Endothelial cell of umbilical vein (primary cell): ENCODE measurements around the gene USP49. TPM values are rescaled to one million over a fixed set of nuclear protein-coding genes. Genes with fewer than 3 reads are reported as not detected.

Experiments used
- BruUV-seq: library from RNA; stranded (reverse); fragments of 400-500 nt; replicated peaks from 2 replicates; lab custom pipeline; 2021; lab: Mats Ljungman, UMichigan
- CTCF ChIA-PET: fragments of 300-600, 350-600 bp; sonication (Branson Sonifier 250); formaldehyde crosslinking; loops from one replicate; lab custom pipeline; 2021; ENCODE audit warnings: antibody characterized with exemption, inconsistent platforms; lab: Charles Lee
- POLR2A ChIA-PET: fragments of 300-600, 350-600 bp; sonication (Branson Sonifier 250); formaldehyde crosslinking; loops from one replicate; lab custom pipeline; 2021; ENCODE audit warnings: antibody characterized with exemption, inconsistent platforms; lab: Charles Lee
- DNase-seq: peaks from one replicate; pipeline ENCODE4 v3.0.0-alpha.2; 2011; ENCODE audit warnings: low read depth, low spot score
- FAIRE-seq: peaks from 2 replicates; lab custom pipeline; 2011; peaks lifted over from hg19 to GRCh38; lab: Jason Lieb, UNC
- H2AFZ ChIP-seq: 2 replicates; pipeline ENCODE4 v1.6.0; 2012; ENCODE audit warnings: low read depth, low read length, control low read depth, inconsistent platforms
- H3K27ac ChIP-seq: 2 replicates; pipeline ENCODE4 v1.5.1; 2011; ENCODE audit warnings: low read depth, mild to moderate bottlenecking, control low read depth, low read length, moderate library complexity; ENCODE audit not compliant: insufficient read depth
- H3K27me3 ChIP-seq, 2 experiments: 2 replicates each; pipeline versions ENCODE4 v1.6.0 to v1.6.1; 2011; ENCODE audit warnings: low read length in 2 of 2, mixed read lengths in 1 of 2; ENCODE audit not compliant: control insufficient read depth in 2 of 2, insufficient read depth in 2 of 2
- H3K36me3 ChIP-seq, 2 experiments: 2 replicates in 1 of 2; 3 replicates in 1 of 2; pipeline ENCODE4 v1.5.1; 2011; ENCODE audit warnings: low read length in 2 of 2, mild to moderate bottlenecking in 1 of 2, moderate library complexity in 1 of 2; ENCODE audit not compliant: control insufficient read depth in 2 of 2, insufficient read depth in 2 of 2; ENCODE audit errors: extremely low read depth in 1 of 2
- H3K4me1 ChIP-seq: 3 replicates; pipeline ENCODE4 v1.5.1; 2011; ENCODE audit warnings: mild to moderate bottlenecking, low read length; ENCODE audit not compliant: control insufficient read depth, insufficient read depth; ENCODE audit errors: extremely low read depth
- H3K4me2 ChIP-seq: 2 replicates; pipeline ENCODE4 v1.6.1; 2011; ENCODE audit warnings: low read length, control low read depth, mixed read lengths; ENCODE audit not compliant: insufficient read depth
- H3K4me3 ChIP-seq, 3 experiments: fragments of 200-600 bp in 1 of 3; sonication (generic), shearing (Covaris generic) in 1 of 3; replicated peaks in 1 of 3; 2 replicates each; pipeline ENCODE4 v1.5.1; 2011 to 2016; ENCODE audit warnings: control low read depth in 3 of 3, low read length in 3 of 3, mild to moderate bottlenecking in 2 of 3, inconsistent platforms in 1 of 3, low read depth in 1 of 3, moderate library complexity in 1 of 3; ENCODE audit not compliant: insufficient read depth in 1 of 3
- H3K79me2 ChIP-seq: 2 replicates; pipeline ENCODE4 v1.6.0; 2012; ENCODE audit warnings: low read length, inconsistent platforms; ENCODE audit not compliant: control insufficient read depth, insufficient read depth
- H3K9ac ChIP-seq: replicated peaks from 2 replicates; pipeline ENCODE3; 2011; ENCODE audit warnings: low read length, control low read depth; ENCODE audit not compliant: insufficient read depth; ENCODE audit errors: extremely low read depth
- H3K9me1 ChIP-seq: replicated peaks from 3 replicates; pipeline ENCODE4 v1.6.0; 2011; ENCODE audit warnings: mild to moderate bottlenecking, low read length; ENCODE audit not compliant: control insufficient read depth, insufficient read depth; ENCODE audit errors: extremely low read depth
- H3K9me3 ChIP-seq: replicated peaks from 2 replicates; pipeline ENCODE4 v1.5.1; 2012; ENCODE audit warnings: low read length, inconsistent platforms; ENCODE audit not compliant: control insufficient read depth, insufficient read depth
- H4K20me1 ChIP-seq: replicated peaks from 2 replicates; pipeline ENCODE3; 2011; ENCODE audit warnings: mild to moderate bottlenecking, low read length; ENCODE audit not compliant: control insufficient read depth, insufficient read depth; ENCODE audit errors: extremely low read depth
- FOS ChIP-seq: IDR thresholded peaks from 2 replicates; pipeline ENCODE4 v1.6.1; 2011; ENCODE audit warnings: mild to moderate bottlenecking, low read length, moderate library complexity, borderline replicate concordance; ENCODE audit not compliant: insufficient read depth
- GATA2 ChIP-seq: IDR thresholded peaks from 2 replicates; pipeline ENCODE4 v1.7.0; 2011; ENCODE audit warnings: low read depth, mild to moderate bottlenecking, moderate library complexity, mixed read lengths, low read length; ENCODE audit not compliant: insufficient read length, insufficient read depth
- JUN ChIP-seq: IDR thresholded peaks from 2 replicates; pipeline ENCODE4 v1.6.1; 2011; ENCODE audit warnings: borderline replicate concordance, low read depth; ENCODE audit not compliant: insufficient read length, insufficient read depth
- MYC ChIP-seq: IDR thresholded peaks from one replicate; pipeline ENCODE4 v1.6.1; 2011; ENCODE audit warnings: mild to moderate bottlenecking, low read depth, low read length
- POLR2A ChIP-seq: IDR thresholded peaks from 2 replicates; pipeline ENCODE4 v1.6.1; 2012; ENCODE audit warnings: low read depth, mild to moderate bottlenecking, control low read depth, low read length
- dilution Hi-C: fragments of 300-500 bp; cut with MboI; formaldehyde crosslinking; loops from one replicate; pipeline ENCODE4 v1.15.0; 2019; ENCODE audit warnings: low sequenced_read_pairs; ENCODE audit not compliant: extremely low pct_ligation_motif_present
- intact Hi-C: fragments of 100-400 bp; cut with micrococcal nuclease; formaldehyde crosslinking; loops from one replicate; pipeline ENCODE4 v1.10.0; 2022
- polyA plus RNA-seq, 4 experiments: library from polyadenylated mRNA; depleted of rRNA in 3 of 4; stranded (reverse) in 3 of 4; unstranded in 1 of 4; fragments of >200 nt; gene quantifications; 2 replicates each; pipeline versions ENCODE4 v1.2.1 to v1.2.3, GENCODE V29; 2011 to 2012; ENCODE audit warnings: missing spikeins in 1 of 4
- total RNA-seq: library from RNA; stranded (reverse); gene quantifications from 2 replicates; pipeline ENCODE4 v1.2.3, GENCODE V29; 2021
- TF ChIP-seq, protein P1 (sequence below): IDR thresholded peaks from 2 replicates; pipeline ENCODE4 v1.6.1; 2011; ENCODE audit not compliant: insufficient read depth, insufficient read length
- TF ChIP-seq, protein P2 (sequence below), 2 donors: IDR thresholded peaks; 1 replicate in 1 of 2; 2 replicates in 1 of 2; pipeline ENCODE4 v1.5.1; 2011; ENCODE audit warnings: low read length in 2 of 2, mild to moderate bottlenecking in 2 of 2, moderate library complexity in 2 of 2, control low read depth in 1 of 2, inconsistent platforms in 1 of 2, low read depth in 1 of 2; ENCODE audit not compliant: insufficient read depth in 1 of 2; ENCODE audit errors: extremely low read depth in 1 of 2

USP49 gene
- total and polyA plus RNA-seq, 2 donors (not counting 3 experiments of a cell fraction or from before 2014, with no cell fraction given), result 2.4 to 4.1 TPM

DNA sequence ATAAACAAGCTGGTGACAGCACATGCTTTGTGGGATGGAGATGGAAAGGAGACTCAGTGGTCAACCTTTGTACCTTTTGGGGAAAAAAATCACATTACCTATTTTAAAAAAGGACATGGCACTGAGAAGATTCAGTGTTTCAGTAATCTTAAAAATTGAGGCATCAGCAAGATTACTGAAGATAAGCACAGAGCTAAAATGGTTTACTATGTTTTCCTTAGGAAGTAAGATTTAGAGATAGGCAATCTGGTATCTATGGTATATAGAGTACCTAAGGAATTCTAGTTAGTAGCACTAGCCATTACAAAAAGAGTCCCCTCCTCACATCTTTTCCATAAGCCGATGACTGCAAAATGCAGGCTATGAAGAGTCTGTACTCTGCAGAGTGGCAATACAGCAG is 72.0 kb downstream of the USP49 start:
- no TSS peak for BruUV-seq
- Histone ChIP-seq H4K20me1 (no peaks in the 10 kb centered on the region), H3K4me3 (no peak overlapping the region), H3K9me1 (no peaks in the 10 kb centered on the region), H3K4me2 (no peak overlapping the region), H2AFZ (no peak overlapping the region), H3K9ac (no peak overlapping the region), H3K27ac (no peak overlapping the region), H3K27me3 (no peaks in the 10 kb centered on the region), H3K4me1 (peaks cover 18% of the 10 kb centered on the region), H3K9me3 (no peaks in the 10 kb centered on the region), H3K36me3 (no peaks in the 10 kb centered on the region), H3K79me2 (no peaks in the 10 kb centered on the region)
- FAIRE-seq (no peak), DNase-seq (no peak)
- TF ChIP-seq, protein P1, sequence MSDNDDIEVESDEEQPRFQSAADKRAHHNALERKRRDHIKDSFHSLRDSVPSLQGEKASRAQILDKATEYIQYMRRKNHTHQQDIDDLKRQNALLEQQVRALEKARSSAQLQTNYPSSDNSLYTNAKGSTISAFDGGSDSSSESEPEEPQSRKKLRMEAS, result no peak
- TF ChIP-seq JUN, result no peak
- TF ChIP-seq POLR2A, result no peak
- TF ChIP-seq, protein P2, sequence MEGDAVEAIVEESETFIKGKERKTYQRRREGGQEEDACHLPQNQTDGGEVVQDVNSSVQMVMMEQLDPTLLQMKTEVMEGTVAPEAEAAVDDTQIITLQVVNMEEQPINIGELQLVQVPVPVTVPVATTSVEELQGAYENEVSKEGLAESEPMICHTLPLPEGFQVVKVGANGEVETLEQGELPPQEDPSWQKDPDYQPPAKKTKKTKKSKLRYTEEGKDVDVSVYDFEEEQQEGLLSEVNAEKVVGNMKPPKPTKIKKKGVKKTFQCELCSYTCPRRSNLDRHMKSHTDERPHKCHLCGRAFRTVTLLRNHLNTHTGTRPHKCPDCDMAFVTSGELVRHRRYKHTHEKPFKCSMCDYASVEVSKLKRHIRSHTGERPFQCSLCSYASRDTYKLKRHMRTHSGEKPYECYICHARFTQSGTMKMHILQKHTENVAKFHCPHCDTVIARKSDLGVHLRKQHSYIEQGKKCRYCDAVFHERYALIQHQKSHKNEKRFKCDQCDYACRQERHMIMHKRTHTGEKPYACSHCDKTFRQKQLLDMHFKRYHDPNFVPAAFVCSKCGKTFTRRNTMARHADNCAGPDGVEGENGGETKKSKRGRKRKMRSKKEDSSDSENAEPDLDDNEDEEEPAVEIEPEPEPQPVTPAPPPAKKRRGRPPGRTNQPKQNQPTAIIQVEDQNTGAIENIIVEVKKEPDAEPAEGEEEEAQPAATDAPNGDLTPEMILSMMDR (IDR thresholded peaks at IDR 0.05; ENCODE audit: extremely low read depth in 1 of 2, insufficient read depth in 1 of 2, low read depth in 1 of 2, low read length in 2 of 2), result no peak
- TF ChIP-seq MYC, result no peak
- no peak for TF ChIP-seq FOS
- TF ChIP-seq GATA2, result no peak
- ChIA-PET POLR2A (no interaction called here), CTCF (interaction anchor here (1.1 to 2.5 kb wide), 3 partner anchors 9 to 221 kb away, joined by 4 to 7 read pairs (median 5); no protein-coding TSS in a partner anchor)
- dilution Hi-C loops (no loop called here), intact Hi-C loops (no loop called here)
